SK-N-SH (cell line): Measurements from ENCODE around the gene IFITM1.

ENCODE experiments used
- CHD2 ChIP-seq: fragments of 150-350 bp; IDR thresholded peaks from 2 replicates; pipeline ENCODE4 v1.6.1; 2018; ENCODE audit warnings: low read length; ENCODE audit not compliant: partially characterized antibody
- EP300 ChIP-seq, 2 experiments: IDR thresholded peaks; 2 replicates each; pipeline versions ENCODE4 v1.4.0 to v1.6.1; 2012; ENCODE audit warnings: borderline replicate concordance in 1 of 2, low read depth in 1 of 2, low read length in 1 of 2
- EZH2phosphoT487 ChIP-seq: fragments of 200-600 bp; sonication (generic); IDR thresholded peaks from 2 replicates; pipeline ENCODE4 v1.6.1; 2017; ENCODE audit warnings: low read depth, mixed run types, mild to moderate bottlenecking, antibody characterized with exemption, moderate library complexity, borderline replicate concordance
- FOXJ3 ChIP-seq: sonication (generic); formaldehyde crosslinking; IDR thresholded peaks from 2 replicates; pipeline ENCODE4 v1.5.1; 2020; ENCODE audit warnings: mild to moderate bottlenecking, missing genetic modification reagents
- FOXM1 ChIP-seq: IDR thresholded peaks from 2 replicates; pipeline ENCODE4 v1.4.0; 2012; ENCODE audit warnings: low read depth, mild to moderate bottlenecking
- JUND ChIP-seq: IDR thresholded peaks from 2 replicates; pipeline ENCODE4 v1.4.0; 2012
- RAD21 ChIP-seq: IDR thresholded peaks from 2 replicates; pipeline ENCODE4 v1.6.1; 2012; ENCODE audit warnings: mild to moderate bottlenecking, low read length
- RCOR1 ChIP-seq: fragments of 150-350 bp; IDR thresholded peaks from 2 replicates; pipeline ENCODE4 v1.6.1; 2017; ENCODE audit warnings: antibody characterized with exemption, low read length
- RFX5 ChIP-seq: IDR thresholded peaks from 2 replicates; pipeline ENCODE4 v1.6.1; 2012; ENCODE audit warnings: mild to moderate bottlenecking, improper control_type of control experiment, low read length
- SMC3 ChIP-seq: IDR thresholded peaks from 2 replicates; pipeline ENCODE4 v1.6.1; 2012; ENCODE audit warnings: low read depth, low read length, improper control_type of control experiment
- TF ChIP-seq, protein P1 (sequence below): fragments of 200-600 bp; sonication (generic); IDR thresholded peaks from 2 replicates; pipeline ENCODE4 v1.6.1; 2017; ENCODE audit warnings: antibody characterized with exemption, mild to moderate bottlenecking, moderate library complexity
- TF ChIP-seq, protein P2 (sequence below): IDR thresholded peaks from 2 replicates; pipeline ENCODE4 v1.4.0; 2012; ENCODE audit warnings: low read depth

DNA sequence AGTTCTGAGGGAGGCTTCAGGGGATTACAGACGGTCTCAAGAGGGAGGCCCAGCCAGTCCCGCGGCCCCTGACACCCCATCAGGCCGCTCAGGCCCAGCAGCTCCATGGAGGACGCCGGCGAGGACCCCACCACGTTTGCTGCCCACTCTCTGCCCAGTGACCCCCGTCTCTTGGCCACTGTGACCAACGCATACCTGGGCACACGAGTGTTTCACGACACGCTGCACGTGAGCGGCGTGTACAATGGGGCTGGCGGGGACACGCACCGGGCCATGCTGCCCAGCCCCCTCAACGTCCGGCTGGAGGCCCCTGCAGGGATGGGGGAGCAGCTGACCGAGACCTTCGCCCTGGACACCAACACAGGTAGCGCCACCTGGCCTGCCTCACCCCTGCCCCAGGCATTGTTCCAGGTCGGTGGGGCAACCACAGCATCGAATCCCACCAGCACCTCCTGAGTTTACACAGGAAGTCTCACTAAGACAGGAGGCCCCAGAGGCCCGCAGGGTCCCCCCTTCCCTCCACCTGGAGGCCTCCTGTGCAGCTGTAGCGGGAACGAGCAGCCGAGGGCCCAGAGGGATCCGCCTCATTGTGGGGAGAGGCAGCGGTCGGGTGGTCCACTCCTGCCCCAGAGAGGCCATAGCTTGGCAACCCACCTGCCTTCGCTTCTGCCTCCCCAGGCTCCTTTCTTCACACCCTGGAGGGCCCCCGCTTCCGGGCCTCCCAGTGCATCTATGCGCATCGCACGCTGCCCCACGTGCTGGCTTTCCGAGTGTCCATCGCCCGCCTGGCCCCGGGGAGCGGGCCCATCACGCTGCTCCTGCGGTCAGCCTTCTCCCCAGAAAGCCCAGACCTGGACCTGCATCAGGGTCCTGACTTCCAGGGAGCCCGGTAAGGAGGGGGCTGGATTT lies 23.9 kb upstream of the IFITM1 start:
- TF ChIP-seq CHD2 (no peak), RFX5 (no peak), RCOR1 (no peak), FOXM1 (no peak), EP300 (IDR thresholded peaks at IDR 0.05; ENCODE audit: borderline replicate concordance in 1 of 2, low read depth in 1 of 2, low read length in 1 of 2) (no peak), SMC3 (no peak), JUND (no peak), RAD21 (no peak), FOXJ3 (CRISPR knock-in tag) (no peak), EZH2phosphoT487 (no peak)
- TF ChIP-seq, protein P1, sequence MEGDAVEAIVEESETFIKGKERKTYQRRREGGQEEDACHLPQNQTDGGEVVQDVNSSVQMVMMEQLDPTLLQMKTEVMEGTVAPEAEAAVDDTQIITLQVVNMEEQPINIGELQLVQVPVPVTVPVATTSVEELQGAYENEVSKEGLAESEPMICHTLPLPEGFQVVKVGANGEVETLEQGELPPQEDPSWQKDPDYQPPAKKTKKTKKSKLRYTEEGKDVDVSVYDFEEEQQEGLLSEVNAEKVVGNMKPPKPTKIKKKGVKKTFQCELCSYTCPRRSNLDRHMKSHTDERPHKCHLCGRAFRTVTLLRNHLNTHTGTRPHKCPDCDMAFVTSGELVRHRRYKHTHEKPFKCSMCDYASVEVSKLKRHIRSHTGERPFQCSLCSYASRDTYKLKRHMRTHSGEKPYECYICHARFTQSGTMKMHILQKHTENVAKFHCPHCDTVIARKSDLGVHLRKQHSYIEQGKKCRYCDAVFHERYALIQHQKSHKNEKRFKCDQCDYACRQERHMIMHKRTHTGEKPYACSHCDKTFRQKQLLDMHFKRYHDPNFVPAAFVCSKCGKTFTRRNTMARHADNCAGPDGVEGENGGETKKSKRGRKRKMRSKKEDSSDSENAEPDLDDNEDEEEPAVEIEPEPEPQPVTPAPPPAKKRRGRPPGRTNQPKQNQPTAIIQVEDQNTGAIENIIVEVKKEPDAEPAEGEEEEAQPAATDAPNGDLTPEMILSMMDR = no peak
- TF ChIP-seq, protein P2, sequence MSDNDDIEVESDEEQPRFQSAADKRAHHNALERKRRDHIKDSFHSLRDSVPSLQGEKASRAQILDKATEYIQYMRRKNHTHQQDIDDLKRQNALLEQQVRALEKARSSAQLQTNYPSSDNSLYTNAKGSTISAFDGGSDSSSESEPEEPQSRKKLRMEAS = no peak
